ENCODE results near the gene SLAMF1.

GRCh38 chr1:160584784-160585183 lies 62.1 kb downstream of the SLAMF1 start:
- TF ChIP-seq YY1 (IDR thresholded peaks at IDR 0.05; ENCODE audit: insufficient read depth, insufficient read length): no peak
- TF ChIP-seq ZNF274 (IDR thresholded peaks at IDR 0.05; ENCODE audit: low read depth, low read length): no peak

Measured in NT2/D1 (cell line).